Endothelial cell of umbilical vein (primary cell): ENCODE data around the gene TTLL9. TPM values are rescaled to one million over a fixed set of nuclear protein-coding genes. Genes with fewer than 3 reads are reported as not detected.

Source experiments
- BruUV-seq: library from RNA; stranded (reverse); fragments of 400-500 nt; replicated peaks from 2 replicates; lab custom pipeline; 2021; lab: Mats Ljungman, UMichigan
- CTCF ChIA-PET: fragments of 300-600, 350-600 bp; sonication (Branson Sonifier 250); formaldehyde crosslinking; loops from one replicate; lab custom pipeline; 2021; ENCODE audit warnings: antibody characterized with exemption, inconsistent platforms; lab: Charles Lee
- POLR2A ChIA-PET: fragments of 300-600, 350-600 bp; sonication (Branson Sonifier 250); formaldehyde crosslinking; loops from one replicate; lab custom pipeline; 2021; ENCODE audit warnings: antibody characterized with exemption, inconsistent platforms; lab: Charles Lee
- DNase-seq: peaks from one replicate; pipeline ENCODE4 v3.0.0-alpha.2; 2011; ENCODE audit warnings: low read depth, low spot score
- FAIRE-seq: peaks from 2 replicates; lab custom pipeline; 2011; peaks lifted over from hg19 to GRCh38; lab: Jason Lieb, UNC
- H2AFZ ChIP-seq: 2 replicates; pipeline ENCODE4 v1.6.0; 2012; ENCODE audit warnings: low read depth, low read length, control low read depth, inconsistent platforms
- H3K27ac ChIP-seq: 2 replicates; pipeline ENCODE4 v1.5.1; 2011; ENCODE audit warnings: low read depth, mild to moderate bottlenecking, control low read depth, low read length, moderate library complexity; ENCODE audit not compliant: insufficient read depth
- H3K27me3 ChIP-seq, 2 experiments: 2 replicates each; pipeline versions ENCODE4 v1.6.0 to v1.6.1; 2011; ENCODE audit warnings: low read length in 2 of 2, mixed read lengths in 1 of 2; ENCODE audit not compliant: control insufficient read depth in 2 of 2, insufficient read depth in 2 of 2
- H3K36me3 ChIP-seq, 2 experiments: 2 replicates in 1 of 2; 3 replicates in 1 of 2; pipeline ENCODE4 v1.5.1; 2011; ENCODE audit warnings: low read length in 2 of 2, mild to moderate bottlenecking in 1 of 2, moderate library complexity in 1 of 2; ENCODE audit not compliant: control insufficient read depth in 2 of 2, insufficient read depth in 2 of 2; ENCODE audit errors: extremely low read depth in 1 of 2
- H3K4me1 ChIP-seq: 3 replicates; pipeline ENCODE4 v1.5.1; 2011; ENCODE audit warnings: mild to moderate bottlenecking, low read length; ENCODE audit not compliant: control insufficient read depth, insufficient read depth; ENCODE audit errors: extremely low read depth
- H3K4me2 ChIP-seq: 2 replicates; pipeline ENCODE4 v1.6.1; 2011; ENCODE audit warnings: low read length, control low read depth, mixed read lengths; ENCODE audit not compliant: insufficient read depth
- H3K4me3 ChIP-seq, 3 experiments: fragments of 200-600 bp in 1 of 3; sonication (generic), shearing (Covaris generic) in 1 of 3; replicated peaks in 1 of 3; 2 replicates each; pipeline ENCODE4 v1.5.1; 2011 to 2016; ENCODE audit warnings: control low read depth in 3 of 3, low read length in 3 of 3, mild to moderate bottlenecking in 2 of 3, inconsistent platforms in 1 of 3, low read depth in 1 of 3, moderate library complexity in 1 of 3; ENCODE audit not compliant: insufficient read depth in 1 of 3
- H3K79me2 ChIP-seq: 2 replicates; pipeline ENCODE4 v1.6.0; 2012; ENCODE audit warnings: low read length, inconsistent platforms; ENCODE audit not compliant: control insufficient read depth, insufficient read depth
- H3K9ac ChIP-seq: replicated peaks from 2 replicates; pipeline ENCODE3; 2011; ENCODE audit warnings: low read length, control low read depth; ENCODE audit not compliant: insufficient read depth; ENCODE audit errors: extremely low read depth
- H3K9me1 ChIP-seq: replicated peaks from 3 replicates; pipeline ENCODE4 v1.6.0; 2011; ENCODE audit warnings: mild to moderate bottlenecking, low read length; ENCODE audit not compliant: control insufficient read depth, insufficient read depth; ENCODE audit errors: extremely low read depth
- H3K9me3 ChIP-seq: replicated peaks from 2 replicates; pipeline ENCODE4 v1.5.1; 2012; ENCODE audit warnings: low read length, inconsistent platforms; ENCODE audit not compliant: control insufficient read depth, insufficient read depth
- H4K20me1 ChIP-seq: replicated peaks from 2 replicates; pipeline ENCODE3; 2011; ENCODE audit warnings: mild to moderate bottlenecking, low read length; ENCODE audit not compliant: control insufficient read depth, insufficient read depth; ENCODE audit errors: extremely low read depth
- EZH2 ChIP-seq: IDR thresholded peaks from 2 replicates; pipeline ENCODE4 v1.6.1; 2012; ENCODE audit warnings: borderline replicate concordance, low read depth, mild to moderate bottlenecking, moderate library complexity, low read length, inconsistent platforms; ENCODE audit not compliant: severe bottlenecking
- FOS ChIP-seq: IDR thresholded peaks from 2 replicates; pipeline ENCODE4 v1.6.1; 2011; ENCODE audit warnings: mild to moderate bottlenecking, low read length, moderate library complexity, borderline replicate concordance; ENCODE audit not compliant: insufficient read depth
- GATA2 ChIP-seq: IDR thresholded peaks from 2 replicates; pipeline ENCODE4 v1.7.0; 2011; ENCODE audit warnings: low read depth, mild to moderate bottlenecking, moderate library complexity, mixed read lengths, low read length; ENCODE audit not compliant: insufficient read length, insufficient read depth
- JUN ChIP-seq: IDR thresholded peaks from 2 replicates; pipeline ENCODE4 v1.6.1; 2011; ENCODE audit warnings: borderline replicate concordance, low read depth; ENCODE audit not compliant: insufficient read length, insufficient read depth
- MYC ChIP-seq: IDR thresholded peaks from one replicate; pipeline ENCODE4 v1.6.1; 2011; ENCODE audit warnings: mild to moderate bottlenecking, low read depth, low read length
- POLR2A ChIP-seq: IDR thresholded peaks from 2 replicates; pipeline ENCODE4 v1.6.1; 2012; ENCODE audit warnings: low read depth, mild to moderate bottlenecking, control low read depth, low read length
- POLR2AphosphoS5 ChIP-seq: IDR thresholded peaks from 2 replicates; pipeline ENCODE4 v1.6.1; 2012; ENCODE audit warnings: low read depth, mild to moderate bottlenecking, control low read depth, low read length, moderate library complexity; ENCODE audit not compliant: insufficient read depth
- dilution Hi-C: fragments of 300-500 bp; cut with MboI; formaldehyde crosslinking; loops from one replicate; pipeline ENCODE4 v1.15.0; 2019; ENCODE audit warnings: low sequenced_read_pairs; ENCODE audit not compliant: extremely low pct_ligation_motif_present
- intact Hi-C: fragments of 100-400 bp; cut with micrococcal nuclease; formaldehyde crosslinking; loops from one replicate; pipeline ENCODE4 v1.10.0; 2022
- polyA plus RNA-seq, 4 experiments: library from polyadenylated mRNA; depleted of rRNA in 3 of 4; stranded (reverse) in 3 of 4; unstranded in 1 of 4; fragments of >200 nt; gene quantifications; 2 replicates each; pipeline versions ENCODE4 v1.2.1 to v1.2.3, GENCODE V29; 2011 to 2012; ENCODE audit warnings: missing spikeins in 1 of 4
- total RNA-seq: library from RNA; stranded (reverse); gene quantifications from 2 replicates; pipeline ENCODE4 v1.2.3, GENCODE V29; 2021
- TF ChIP-seq, protein P1 (sequence below), 2 donors: IDR thresholded peaks; 1 replicate in 1 of 2; 2 replicates in 1 of 2; pipeline ENCODE4 v1.5.1; 2011; ENCODE audit warnings: low read length in 2 of 2, mild to moderate bottlenecking in 2 of 2, moderate library complexity in 2 of 2, control low read depth in 1 of 2, inconsistent platforms in 1 of 2, low read depth in 1 of 2; ENCODE audit not compliant: insufficient read depth in 1 of 2; ENCODE audit errors: extremely low read depth in 1 of 2
- TF ChIP-seq, protein P2 (sequence below): IDR thresholded peaks from 2 replicates; pipeline ENCODE4 v1.6.1; 2011; ENCODE audit not compliant: insufficient read depth, insufficient read length

TTLL9 gene
- total and polyA plus RNA-seq, 2 donors (not counting 3 experiments of a cell fraction or from before 2014, with no cell fraction given): 0.03 TPM; not detected in 1

DNA sequence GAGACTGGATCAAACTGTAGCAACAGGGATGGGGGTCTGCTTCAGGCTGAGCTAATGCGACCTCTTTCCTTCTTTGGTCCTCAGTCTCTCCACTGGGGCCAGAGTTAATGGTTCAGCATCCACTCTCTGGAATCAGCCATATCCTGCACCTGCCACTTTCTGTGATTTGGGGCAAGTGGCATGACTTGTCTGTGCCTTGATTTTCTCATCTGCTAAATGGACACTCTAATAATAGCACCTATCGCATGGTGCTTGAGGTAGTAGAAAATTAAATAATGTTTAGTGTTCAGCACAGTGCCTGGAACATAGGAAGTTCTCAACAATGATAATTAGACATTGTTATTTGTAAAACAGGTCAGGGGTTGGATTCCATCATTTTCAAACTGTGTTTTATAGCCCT, 103.9 kb downstream of the TTLL9 start:
- Histone ChIP-seq H3K27me3 (peaks cover 3 to 11% of the 10 kb centered on the region in 2 experiments), H3K9ac (no peak overlapping the region), H3K79me2 (no peaks in the 10 kb centered on the region), H3K4me3 (no peak overlapping the region), H3K4me1 (no peaks in the 10 kb centered on the region), H3K4me2 (no peak overlapping the region), H4K20me1 (no peaks in the 10 kb centered on the region), H3K9me1 (no peaks in the 10 kb centered on the region), H2AFZ (no peak overlapping the region), H3K36me3 (no peaks in the 10 kb centered on the region), H3K27ac (no peak overlapping the region), H3K9me3 (no peaks in the 10 kb centered on the region)
- ChIA-PET CTCF (no interaction called here), POLR2A (no interaction called here)
- DNase-seq (no peak), FAIRE-seq (no peak)
- intact Hi-C loops (no loop called here), dilution Hi-C loops (no loop called here)
- BruUV-seq: no TSS peak
- TF ChIP-seq JUN (no peak), POLR2AphosphoS5 (no peak), GATA2 (no peak), FOS (no peak), MYC (no peak), EZH2 (no peak), POLR2A (no peak)
- TF ChIP-seq, protein P1, sequence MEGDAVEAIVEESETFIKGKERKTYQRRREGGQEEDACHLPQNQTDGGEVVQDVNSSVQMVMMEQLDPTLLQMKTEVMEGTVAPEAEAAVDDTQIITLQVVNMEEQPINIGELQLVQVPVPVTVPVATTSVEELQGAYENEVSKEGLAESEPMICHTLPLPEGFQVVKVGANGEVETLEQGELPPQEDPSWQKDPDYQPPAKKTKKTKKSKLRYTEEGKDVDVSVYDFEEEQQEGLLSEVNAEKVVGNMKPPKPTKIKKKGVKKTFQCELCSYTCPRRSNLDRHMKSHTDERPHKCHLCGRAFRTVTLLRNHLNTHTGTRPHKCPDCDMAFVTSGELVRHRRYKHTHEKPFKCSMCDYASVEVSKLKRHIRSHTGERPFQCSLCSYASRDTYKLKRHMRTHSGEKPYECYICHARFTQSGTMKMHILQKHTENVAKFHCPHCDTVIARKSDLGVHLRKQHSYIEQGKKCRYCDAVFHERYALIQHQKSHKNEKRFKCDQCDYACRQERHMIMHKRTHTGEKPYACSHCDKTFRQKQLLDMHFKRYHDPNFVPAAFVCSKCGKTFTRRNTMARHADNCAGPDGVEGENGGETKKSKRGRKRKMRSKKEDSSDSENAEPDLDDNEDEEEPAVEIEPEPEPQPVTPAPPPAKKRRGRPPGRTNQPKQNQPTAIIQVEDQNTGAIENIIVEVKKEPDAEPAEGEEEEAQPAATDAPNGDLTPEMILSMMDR (IDR thresholded peaks at IDR 0.05; ENCODE audit: extremely low read depth in 1 of 2, insufficient read depth in 1 of 2, low read depth in 1 of 2, low read length in 2 of 2): no peak
- TF ChIP-seq, protein P2, sequence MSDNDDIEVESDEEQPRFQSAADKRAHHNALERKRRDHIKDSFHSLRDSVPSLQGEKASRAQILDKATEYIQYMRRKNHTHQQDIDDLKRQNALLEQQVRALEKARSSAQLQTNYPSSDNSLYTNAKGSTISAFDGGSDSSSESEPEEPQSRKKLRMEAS: no peak
